Tibial nerve (tissue), 4 donors: ENCODE results near the gene NDUFB2.
"Not testable (repeated sequence)": the region's sequence is repeated elsewhere in the genome, so short reads cannot be mapped to it uniquely, and the experiment has no call there.

Source experiments
- CTCF ChIP-seq, 5 experiments: fragments of 200-600 bp in 3 of 5; fragments of 450-650 bp in 2 of 5; sonication (generic) in 3 of 5; IDR thresholded peaks; one replicate each; pipeline ENCODE4 v1.5.1; 2016 to 2019; ENCODE audit warnings: antibody characterized with exemption in 5 of 5, mild to moderate bottlenecking in 3 of 5, moderate library complexity in 2 of 5
- EP300 ChIP-seq, 2 donors: sonication (generic); formaldehyde crosslinking; IDR thresholded peaks; one replicate each; pipeline ENCODE4 v1.6.1; 2017; ENCODE audit warnings: antibody characterized with exemption in 2 of 2, mild to moderate bottlenecking in 1 of 2
- POLR2A ChIP-seq, 2 donors: fragments of 450-650 bp; IDR thresholded peaks; one replicate each; pipeline ENCODE4 v1.6.1; 2017; ENCODE audit warnings: antibody characterized with exemption in 2 of 2, mild to moderate bottlenecking in 2 of 2, moderate library complexity in 2 of 2

GRCh38 chr7:140712392-140712791 is 15.9 kb downstream of the NDUFB2 start:
- not testable (repeated sequence) for TF ChIP-seq CTCF, EP300, POLR2A (IDR thresholded peaks at IDR 0.05)
